Inferior parietal cortex (tissue), 1 donor: ENCODE measurements around the gene SCGN.

ENCODE experiments used
- DNase-seq: peaks from one replicate; pipeline ENCODE4 v3.0.0-alpha.2; 2016; ENCODE audit errors: extremely low spot score

Gene SCGN, protein sequence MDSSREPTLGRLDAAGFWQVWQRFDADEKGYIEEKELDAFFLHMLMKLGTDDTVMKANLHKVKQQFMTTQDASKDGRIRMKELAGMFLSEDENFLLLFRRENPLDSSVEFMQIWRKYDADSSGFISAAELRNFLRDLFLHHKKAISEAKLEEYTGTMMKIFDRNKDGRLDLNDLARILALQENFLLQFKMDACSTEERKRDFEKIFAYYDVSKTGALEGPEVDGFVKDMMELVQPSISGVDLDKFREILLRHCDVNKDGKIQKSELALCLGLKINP

DNA sequence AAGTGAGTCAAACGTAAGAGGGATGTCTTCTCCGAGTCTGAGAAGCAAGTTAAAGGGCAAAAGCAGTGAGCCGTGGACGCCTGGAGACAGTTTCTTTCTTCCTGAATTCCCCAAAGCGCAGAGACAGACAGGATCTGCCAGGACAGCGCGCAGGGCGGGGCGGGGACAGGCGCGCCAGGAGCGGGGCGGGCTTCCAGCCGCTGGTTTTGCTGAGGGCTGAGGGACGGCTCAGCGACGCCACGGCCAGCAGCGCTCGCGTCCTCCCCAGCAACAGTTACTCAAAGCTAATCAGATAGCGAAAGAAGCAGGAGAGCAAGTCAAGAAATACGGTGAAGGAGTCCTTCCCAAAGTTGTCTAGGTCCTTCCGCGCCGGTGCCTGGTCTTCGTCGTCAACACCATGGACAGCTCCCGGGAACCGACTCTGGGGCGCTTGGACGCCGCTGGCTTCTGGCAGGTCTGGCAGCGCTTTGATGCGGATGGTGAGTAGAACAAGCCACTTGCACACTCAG, at the start of gene SCGN:
SCGN (plus strand) TSS at position 209 of the 509 bp plus-strand sequence; CDS start at position 398, 189 bp downstream.
- DNase-seq, result no peak

DNA sequence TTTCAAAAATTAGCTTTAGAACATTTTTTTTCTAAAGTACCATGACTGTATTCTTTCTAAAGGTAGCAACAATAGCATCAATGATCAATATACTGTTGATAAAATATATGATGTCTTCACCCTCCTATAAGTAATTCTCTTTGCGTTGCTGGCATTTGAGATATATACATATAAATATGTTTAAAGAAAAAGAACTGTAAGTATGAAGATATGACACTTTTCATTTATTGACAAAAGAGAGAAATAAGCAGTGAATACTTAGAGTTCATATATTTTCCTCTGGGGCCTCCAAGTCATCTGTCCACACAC, 49.4 kb upstream of the SCGN start:
- no peak for DNase-seq

DNA sequence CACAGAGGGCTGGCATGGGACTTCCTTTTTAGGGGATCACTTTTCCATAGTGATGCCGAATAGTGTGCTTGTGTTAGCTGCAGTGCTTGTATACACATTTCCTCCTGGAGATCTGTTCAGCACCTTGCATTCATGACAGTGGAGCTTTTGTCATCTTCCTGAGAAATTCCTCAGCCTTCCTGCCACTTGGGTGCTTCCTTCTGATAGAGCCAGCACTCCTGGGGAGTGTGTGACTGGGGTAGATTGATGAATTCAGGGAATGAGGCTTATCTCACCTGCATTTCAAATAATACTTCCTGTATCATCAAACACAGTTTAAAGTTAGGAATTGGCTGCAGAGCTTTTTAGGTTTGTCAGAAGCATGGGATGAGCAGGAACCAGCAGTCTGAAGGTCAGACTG, 48.8 kb upstream of the SCGN start:
- no peak for DNase-seq

DNA sequence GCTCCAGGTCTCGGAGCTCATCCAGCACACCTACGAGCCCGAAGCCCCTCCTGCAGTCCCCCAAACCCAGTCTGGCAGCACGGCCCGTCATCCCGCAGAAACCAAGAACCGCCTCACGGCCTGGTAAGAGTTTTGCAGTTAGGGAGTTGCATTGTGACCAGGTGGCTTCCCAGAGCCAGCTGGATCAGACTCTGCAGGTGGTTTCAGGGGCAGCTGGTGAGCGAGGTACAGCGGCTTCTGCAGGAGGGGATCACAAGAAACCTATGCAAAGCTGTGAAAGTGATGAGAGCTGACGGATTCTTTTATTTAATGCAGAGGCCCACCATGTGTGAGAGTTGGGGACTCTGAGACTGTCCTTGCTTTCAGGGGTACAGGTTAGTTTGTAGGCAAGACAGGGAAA, 45.9 kb upstream of the SCGN start:
- no peak for DNase-seq

DNA sequence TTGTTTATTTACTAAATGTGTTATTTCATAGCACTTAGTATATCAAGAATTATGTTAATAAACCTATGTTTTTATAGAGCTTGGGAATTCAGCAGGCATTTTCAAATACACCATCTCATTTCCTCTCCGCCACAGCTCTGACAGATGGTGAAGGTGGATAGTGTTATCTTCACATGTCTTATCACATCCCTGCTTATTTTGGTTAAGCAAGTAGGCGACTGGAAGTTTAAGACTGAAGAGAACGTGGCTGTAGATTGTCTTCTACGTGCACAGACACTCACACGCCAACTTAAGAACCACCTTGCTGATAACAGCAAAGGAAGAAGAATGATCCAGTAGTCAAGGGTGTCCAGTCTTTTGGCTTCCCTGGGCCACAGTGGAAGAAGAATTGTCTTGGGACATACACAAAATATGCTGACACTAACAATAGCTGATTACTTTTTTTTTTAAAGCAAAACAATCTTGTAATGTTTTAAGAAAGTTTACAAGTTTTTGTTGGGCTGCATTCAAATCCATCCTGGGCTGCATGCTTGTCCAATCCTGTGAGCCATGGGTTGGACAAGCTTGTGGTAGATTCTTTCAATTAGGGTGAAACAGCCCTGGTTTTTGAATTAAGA, 43.3 kb upstream of the SCGN start:
- DNase-seq, result peak; percentile 15

DNA sequence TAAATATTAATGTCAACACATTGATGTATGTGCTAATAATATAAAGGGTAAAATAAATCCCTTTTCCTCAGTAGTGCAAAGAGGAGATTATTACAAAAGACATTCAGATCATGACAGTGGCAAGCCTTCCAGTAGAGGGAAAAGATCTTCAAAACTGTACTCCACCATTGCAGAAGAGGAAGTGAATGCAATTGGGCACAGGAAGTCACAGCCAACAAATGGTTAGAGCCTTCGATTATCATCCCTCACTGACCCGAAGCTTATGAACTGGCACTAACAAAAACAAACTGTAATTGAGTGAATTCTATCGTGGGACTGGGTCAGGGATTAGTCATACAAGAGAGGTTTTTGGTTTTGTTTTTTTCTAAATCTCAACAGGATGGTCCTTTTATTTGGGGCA, 39.3 kb upstream of the SCGN start:
- DNase-seq, result no peak

DNA sequence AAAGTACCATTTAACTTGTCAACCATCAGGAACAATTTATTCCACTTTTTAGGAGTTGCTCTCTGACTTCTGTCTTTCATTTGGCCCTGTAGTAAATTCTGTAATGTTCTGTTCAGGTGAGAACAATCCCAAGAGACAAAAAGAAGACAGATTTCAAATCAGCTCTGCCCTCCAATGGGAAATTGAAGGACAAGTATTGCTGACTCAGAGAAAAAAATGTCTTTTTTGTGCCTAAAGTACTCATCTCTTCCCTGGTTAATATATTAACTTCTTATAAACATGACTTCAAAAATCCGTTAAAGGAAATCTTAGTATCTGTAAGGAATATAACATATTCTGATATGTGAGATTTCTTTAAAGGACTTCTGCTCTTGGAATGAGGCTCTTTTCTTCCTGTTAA, 38.6 kb upstream of the SCGN start:
- no peak for DNase-seq

DNA sequence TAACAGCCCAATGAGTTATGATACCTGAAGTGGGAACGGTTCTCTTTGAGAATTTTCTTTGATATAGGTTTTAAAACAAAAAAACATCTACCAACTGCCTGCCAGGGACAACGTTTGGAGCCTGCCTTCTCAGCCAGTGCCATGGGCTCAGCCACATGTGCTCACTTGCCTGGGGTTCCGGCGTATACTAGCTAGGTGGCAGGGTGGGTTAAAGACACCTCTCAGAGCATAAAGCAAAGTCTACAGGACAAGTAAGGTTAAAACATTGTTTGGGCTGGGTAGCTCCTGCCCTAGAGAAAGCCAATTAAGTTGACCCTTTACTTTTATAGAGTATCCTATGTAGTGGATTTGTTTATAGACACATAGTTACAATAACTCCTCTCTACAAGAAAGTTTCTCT, 38.0 kb upstream of the SCGN start:
- no peak for DNase-seq

DNA sequence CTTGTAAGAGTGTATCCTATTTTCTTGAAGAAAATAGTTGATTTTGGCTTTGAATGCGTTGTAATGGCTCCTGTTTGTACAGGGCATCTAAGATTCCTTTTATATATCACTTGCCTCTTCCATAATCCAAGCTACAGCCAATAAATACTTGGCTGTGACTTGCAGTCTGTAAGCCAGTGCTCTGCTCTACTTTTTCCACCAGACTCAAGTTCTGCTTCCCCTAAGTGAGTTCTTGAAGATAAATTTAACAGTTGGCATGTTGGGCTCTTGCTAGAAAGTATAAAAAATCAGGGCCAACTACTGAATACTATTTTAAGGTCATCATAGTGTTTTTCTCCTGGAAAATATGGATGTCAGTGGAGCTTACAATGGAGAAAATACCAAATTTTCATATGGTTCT, 36.5 kb upstream of the SCGN start:
- DNase-seq, result peak; percentile 24

DNA sequence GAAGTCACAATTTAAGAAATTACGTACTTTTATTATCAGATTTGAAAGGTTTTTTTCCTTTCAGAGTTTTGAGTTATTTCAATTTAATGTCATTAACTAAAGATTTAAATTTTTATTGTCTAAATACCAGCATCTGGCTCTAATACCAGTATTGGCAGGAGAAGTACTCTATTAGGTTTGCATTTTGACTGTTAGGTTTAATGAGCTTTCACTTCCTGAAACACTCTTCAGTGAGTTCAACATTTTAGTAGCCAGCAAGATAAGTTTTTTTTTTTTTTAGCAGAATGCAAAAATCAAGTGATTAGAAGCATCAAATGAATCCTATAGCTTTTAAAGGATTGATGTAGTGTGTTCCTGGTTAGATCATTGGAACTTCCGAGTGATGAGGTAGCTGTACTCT, 34.0 kb upstream of the SCGN start:
- DNase-seq, result no peak

DNA sequence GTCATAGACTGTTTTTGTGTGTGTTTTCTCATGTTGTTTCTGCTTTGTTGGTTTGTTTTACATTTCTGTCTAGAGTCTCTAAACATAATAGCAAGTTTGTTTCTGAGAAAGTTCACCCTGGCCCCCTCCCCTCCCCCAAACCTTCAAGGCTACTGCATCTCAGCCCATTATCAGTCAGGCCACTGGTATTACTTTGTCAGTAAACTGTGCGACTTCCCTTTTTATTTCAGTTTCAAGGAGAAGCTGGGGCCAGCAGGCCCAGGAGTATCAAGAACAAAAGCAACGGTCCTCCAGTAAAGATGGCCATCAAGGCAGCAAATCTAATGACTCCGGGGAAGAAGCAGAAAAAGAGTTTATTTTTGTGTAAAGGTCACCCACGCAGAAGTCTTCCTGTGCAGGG, 32.8 kb upstream of the SCGN start:
- no peak for DNase-seq

DNA sequence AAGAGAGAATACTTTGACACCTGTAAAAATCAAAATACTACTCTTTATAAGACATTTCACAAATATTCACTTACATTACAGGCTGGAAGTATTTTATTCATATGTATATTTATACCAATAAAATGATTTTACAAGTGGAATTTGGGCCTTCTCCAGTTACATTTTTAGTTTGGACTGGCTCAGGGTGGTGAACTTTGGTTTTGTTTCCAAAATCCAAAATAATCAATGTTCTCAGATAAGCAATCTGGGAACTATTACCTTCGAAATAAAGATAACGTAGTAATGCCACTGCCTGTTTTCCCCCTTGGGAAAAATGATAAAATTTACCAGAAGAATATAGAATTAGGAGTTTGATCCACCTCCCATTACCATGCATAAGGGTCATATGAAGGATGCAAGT, 31.6 kb upstream of the SCGN start:
- DNase-seq, result no peak

DNA sequence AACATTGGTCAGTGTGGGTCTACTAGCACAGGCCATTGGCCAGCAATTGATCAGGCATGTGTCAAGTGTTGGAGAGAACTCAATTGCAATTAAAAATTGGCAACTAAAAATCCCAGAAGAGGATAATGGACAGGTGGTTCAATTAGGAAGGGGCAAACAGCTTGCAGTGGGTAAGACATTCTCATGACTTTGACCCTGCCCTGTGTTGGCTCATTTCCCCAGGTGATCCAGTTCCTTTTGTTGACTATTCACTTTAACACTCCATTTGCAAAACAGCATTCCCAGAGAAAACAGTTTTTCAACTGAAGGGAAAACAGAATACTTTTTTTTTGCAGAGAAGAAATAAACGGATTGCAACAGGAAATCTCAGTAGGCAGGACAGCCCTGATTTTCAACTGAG, 28.9 kb upstream of the SCGN start:
- no peak for DNase-seq

DNA sequence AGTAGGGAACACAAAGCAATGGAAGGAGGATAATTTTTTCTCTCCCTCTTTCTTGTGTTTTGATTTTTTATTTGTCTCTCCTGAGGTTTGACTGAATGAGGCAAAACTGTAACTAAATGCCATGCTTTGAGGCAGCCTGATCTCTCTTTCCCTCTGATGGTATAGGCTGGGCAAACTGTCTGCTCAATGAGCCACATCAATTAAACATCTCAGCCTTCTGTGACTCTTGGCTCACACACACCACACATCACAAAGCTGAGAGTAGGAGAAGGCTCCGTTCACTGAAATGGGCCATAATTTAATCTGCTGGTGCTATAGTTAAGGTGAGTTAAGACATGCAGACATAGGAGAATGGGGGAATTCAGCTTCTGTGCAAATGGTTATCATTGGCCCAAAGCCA, 28.1 kb upstream of the SCGN start:
- DNase-seq, result no peak

DNA sequence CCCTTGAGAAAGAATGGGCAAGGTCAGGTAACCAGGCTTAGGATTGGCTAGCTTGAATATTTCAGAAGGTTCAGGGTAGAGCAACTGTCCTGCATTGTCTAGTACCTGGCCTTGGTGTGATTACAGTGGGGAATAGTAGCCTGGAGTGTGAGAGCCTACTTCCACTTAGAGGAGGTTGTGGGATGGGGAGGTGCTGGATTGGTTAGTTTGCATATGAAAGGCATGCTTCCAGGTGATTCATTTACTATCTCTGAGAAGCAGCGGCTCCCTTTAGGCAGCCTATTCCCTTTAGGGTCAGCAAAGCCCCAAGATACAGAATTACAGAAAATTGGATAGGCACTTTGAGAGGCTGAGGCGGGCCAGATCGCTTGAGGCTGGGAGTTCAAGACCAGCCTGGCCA, 25.0 kb upstream of the SCGN start:
- no peak for DNase-seq

DNA sequence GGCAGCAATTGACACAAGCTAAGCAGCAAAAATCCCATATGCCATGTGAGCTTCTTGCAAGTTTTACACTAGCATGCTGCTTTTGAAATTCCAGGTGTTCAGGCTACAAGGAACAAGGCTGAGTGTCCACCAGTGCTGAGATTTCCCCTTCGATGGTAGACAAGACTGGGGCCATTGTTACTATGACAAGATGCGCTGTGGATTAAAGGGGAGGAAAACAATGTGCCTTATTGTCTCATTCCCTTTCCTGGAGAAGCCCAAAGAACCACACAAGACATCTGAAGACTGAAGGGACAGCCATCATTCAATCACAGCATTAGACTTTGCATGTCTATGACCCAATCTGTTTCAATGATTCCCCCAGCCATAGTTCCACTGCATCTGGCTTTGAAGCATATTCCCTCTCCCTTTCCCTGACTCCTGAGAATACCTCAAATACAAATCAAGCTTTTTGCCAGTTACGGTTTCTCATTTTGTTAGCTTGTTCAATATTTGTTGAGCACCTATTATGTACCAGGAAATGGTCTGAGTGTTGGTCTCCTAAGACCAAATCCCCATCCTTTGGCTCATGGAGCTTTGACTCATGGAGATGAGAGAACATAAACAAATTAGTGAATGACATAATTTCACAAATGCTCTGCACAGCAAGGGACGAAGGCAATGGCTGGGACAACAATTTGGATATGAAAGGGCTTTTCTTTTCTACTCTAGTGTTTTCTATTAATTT, 23.4 kb upstream of the SCGN start:
- no peak for DNase-seq

DNA sequence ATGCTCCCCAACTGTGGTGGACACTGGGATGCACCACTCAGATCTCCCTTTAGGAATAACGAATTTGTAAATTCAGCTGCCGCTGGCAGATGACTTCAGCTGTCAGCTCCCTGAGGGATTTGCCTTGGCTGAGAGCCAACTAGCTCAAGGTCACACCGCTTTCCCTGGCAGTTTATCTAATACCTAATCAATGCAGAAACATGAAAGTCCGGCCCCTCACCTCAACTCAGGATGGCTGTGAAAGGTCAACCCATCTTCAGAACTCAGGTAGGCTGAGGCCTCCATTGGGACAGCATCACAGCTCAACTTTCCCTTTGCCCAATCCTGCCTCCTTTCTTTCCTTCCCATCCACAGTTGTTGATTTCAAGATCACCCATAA, 22.8 kb upstream of the SCGN start:
- DNase-seq, result no peak

DNA sequence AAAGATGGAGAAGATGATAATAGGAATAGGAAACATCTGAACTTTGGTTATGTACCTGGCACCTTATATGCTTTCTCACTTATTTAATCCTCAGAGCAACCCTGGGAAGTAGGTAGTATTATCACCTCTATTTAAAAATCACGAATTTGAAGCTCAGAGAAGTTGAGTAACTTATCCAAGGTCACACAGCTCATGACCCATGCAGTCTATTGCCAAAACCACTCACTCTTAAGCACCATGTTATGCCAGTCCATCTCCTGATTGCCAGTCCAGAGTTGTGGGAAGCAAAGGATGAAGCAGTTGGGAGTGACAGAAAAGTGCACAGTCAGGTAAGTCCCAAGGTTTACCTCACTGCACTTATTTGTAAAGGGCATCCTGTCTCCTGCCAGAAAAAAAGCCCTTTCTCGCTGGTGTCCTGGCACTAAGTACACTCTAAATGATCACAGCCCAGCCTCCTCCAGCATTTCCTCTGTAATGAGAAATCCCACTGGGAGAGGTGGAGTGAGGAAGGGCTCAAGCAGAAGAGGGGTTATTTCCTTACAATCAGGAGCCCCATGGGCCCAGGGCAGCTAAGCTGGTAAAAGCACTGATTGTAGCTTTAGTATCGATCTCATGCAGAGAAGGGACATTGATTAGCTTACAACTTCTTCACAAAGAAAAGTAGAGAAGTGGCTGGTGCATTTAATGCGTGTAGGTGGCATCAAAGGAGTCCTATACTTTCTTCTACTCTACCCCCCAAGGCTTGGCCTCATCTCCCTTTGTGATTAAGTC, 21.3 kb upstream of the SCGN start:
- no peak for DNase-seq

DNA sequence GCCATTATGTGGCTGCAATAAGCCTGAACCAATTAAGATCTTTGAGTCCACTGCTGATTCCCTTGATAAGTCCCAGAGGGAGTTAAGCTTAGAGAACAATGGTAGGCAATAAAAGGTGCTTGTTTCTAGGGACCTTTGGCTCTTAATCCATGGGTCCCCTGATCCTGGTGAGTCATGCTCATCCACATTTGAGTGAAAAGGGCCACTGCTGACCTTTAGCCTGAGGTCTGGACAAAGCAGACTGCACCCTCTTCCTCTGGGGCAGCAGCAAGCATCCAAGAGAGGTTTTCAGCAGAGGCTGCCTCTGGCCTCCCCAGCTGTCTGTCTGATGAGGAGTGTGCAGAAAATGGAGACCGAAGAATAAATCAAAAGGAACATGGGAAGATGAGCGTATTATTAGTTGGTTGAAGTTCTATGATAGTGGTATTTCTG, 16.1 kb upstream of the SCGN start:
- no peak for DNase-seq

DNA sequence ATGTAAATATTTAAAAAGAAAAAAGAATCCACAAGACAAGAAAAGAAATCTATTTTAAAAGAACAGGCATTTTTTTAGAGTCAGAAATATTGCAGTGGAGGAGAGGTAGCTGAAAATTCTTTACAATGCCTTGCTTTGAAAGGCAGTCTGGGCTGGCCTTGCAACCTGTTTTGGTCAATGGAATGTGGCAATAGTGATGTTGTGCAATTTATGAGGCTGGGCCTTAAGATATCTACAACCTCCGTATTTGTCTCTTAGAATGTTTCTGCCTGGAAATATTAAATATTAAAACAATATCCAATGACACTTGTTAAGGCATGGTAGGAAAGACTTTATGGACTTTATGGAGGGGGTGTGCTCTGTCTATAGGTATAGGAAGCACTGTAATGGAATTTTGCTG, 14.8 kb upstream of the SCGN start:
- DNase-seq, result no peak

DNA sequence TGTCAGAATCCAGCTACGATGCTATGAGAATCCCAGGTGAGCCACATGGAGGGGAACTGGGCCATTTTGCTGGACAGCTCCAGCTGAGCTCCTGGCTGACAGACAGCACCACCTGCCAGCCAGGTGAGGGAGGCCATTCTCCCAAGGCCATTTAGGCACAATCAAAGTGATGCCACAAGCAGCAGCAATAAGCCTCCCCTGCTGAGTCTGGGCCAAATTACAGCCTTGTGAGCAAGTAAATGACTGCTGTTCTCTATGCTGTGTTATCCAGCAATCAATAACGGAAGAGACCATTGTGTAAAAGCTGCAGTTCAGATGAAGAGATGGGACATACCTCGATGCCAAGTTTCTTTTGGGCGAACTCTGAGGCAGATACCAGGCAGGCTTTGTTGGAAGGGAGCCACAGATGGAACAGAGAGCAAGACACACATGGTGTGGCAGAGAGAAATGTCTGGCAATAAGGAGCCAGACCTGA, 14.0 kb upstream of the SCGN start:
- no peak for DNase-seq

DNA sequence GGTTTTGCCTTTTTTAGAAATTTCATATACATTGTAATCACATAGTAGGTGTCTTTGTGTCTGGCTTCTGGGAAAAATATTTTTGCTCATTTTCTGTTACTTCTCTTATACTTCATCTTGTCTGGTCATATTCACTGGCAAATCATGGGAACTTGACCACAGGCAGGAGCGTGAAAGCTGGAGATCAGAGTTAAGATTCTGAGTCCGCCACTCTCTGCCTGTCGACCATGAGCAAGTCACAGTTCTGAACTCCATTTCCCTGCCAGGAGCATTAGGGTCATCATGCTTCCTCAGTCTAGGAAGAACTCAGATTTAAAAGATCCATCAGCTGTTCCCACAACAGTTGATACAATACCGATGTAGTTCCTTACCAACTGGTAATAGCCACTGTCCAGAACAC, 12.4 kb upstream of the SCGN start:
- no peak for DNase-seq
